Epithelial cell of proximal tubule (primary cell): Measurements from ENCODE around the gene MYO18A. TPM values are rescaled to one million over a fixed set of nuclear protein-coding genes. Genes with fewer than 3 reads are reported as not detected.
A peak's percentile ranks its signal among the peaks of the same experiment; 100 is the strongest.

Source experiments
- DNase-seq: peaks from one replicate; pipeline ENCODE4 v3.0.0-alpha.2; 2011; ENCODE audit warnings: low read depth
- H3K4me3 ChIP-seq: 2 replicates; pipeline ENCODE4 v1.5.1; 2011; ENCODE audit warnings: low read depth, mild to moderate bottlenecking, low read length
- CTCF ChIP-seq: conservative IDR thresholded peaks from 2 replicates; pipeline ENCODE4 v1.5.1; 2012; ENCODE audit warnings: low read depth, mild to moderate bottlenecking, low read length
- total RNA-seq: library from RNA; depleted of rRNA; stranded (reverse); fragments of >200 nt; gene quantifications from 2 replicates; pipeline ENCODE4 v1.2.3, GENCODE V29; 2015

MYO18A gene
- total RNA-seq, 1 donor from 2014 or later = 34.2 TPM

DNA sequence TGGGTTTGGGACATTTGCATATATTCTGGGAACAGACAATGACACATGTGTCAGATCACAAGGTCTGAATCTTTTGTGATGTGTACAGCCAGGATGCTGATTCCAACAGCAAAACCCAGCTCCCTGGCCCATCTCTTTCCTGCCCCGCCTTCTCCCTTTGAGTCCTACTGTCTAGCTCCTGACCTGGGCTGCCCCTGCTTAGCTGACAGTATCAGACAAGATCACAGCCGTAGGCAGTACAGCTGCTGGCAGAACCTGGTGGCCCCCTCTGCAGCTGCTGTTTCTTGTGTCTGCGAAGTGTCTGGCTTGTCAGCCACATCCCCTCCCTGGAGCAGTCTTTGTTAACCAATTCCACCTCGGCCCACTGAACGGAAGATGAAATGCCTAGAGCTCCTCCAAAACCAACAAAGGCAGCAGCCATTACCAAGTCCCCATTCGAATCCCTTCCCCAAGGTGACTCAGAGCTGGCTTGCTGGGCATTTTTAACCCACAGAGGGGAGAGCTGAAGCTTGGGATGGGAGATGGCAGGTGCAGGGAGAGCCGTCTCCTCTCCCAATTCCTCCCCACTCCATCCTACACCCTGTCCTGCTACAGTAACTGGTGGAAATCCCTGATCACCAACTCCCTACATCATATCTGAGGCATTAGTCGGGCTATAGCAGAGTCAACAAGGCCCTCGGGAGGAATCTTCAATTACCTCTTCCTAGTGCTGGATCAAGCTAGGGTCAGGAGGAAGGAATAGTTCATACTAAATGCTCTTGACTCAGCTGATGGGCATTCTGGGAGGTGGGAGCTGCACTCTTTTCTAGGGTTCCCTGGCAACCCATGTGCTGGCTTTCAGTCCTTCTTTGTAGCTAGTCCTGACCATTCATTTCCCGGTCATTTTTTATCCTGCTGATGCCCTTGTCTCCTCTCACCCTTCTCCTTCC is 131.5 kb downstream of the MYO18A start:
- TF ChIP-seq CTCF = no peak
- DNase-seq = no peak
- H3K4me3 ChIP-seq = no peak overlapping the region

GRCh38 chr17:29046473-29046839 is 133.7 kb downstream of the MYO18A start:
- no peak for DNase-seq
- H3K4me3 ChIP-seq = no peak overlapping the region
- no peak for TF ChIP-seq CTCF

DNA sequence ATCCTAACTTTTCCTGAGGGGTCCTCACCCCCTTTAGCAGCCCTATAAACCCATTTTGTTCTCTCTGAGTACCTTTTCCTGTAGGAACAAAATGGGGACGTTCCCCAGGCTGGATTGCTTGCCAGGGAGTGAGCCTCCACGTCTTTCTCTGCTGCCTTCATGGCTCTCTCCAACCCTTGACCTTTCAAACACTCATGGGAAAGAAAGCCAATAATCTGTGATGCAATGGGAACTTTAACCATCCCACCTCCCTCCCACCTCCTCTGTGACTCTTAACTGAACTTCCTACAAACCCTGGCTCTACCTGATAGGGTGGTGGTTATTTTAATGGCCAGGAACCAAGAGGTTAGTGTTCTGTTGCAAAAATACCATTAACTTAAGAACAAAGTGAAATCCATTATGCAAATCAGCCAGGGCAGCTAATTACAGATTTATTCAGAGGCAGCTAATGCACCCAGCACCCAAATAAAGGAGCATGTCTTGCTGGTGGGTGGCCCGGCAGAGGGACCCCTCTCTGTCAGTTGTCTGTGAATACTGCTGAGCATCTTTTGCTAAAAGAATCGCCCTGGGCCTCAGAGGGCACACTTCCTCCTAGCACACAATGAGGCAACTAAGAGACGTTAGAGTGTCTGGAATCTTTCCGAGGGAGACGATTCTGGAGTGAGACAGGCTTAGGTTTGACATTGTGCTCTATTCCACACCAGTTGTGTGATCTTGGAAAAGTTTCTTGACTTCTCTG is 134.3 kb downstream of the MYO18A start:
- H3K4me3 ChIP-seq = no peak overlapping the region
- no peak for TF ChIP-seq CTCF
- no peak for DNase-seq

DNA sequence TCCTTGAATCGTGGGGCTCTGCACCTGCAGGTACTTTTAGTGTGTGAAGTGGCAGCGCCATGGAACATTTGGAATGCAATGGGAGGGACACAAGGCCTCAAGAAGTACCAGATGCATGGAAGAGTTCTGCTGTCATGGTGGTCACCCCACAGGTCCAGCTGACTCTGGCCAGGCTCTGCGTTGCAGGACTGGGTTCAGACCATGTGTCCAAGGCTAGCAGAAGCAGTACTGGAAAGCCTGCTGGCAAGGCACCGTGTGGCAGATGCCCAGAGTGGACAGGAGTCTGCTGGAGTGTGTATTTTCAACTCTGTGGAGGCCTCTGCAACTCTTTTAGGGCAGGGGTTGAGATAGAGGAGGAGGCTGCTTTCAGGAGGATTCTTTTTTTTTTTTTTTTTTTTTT is 135.2 kb downstream of the MYO18A start:
- H3K4me3 ChIP-seq = no peak overlapping the region
- DNase-seq = no peak
- TF ChIP-seq CTCF = no peak

- no peak overlapping the region for H3K4me3 ChIP-seq
- TF ChIP-seq CTCF = no peak
- DNase-seq = no peak
Measured at GRCh38 chr17:29043539-29044145, 136.6 kb downstream of the MYO18A start.

GRCh38 chr17:29042679-29043538 is 137.3 kb downstream of the MYO18A start, which contains the start of gene PIPOX:
Gene PIPOX, plus strand, starts transcription at chr17:29043141. Its CDS starts 85 bp downstream, at chr17:29043226.
- no peak for DNase-seq
- H3K4me3 ChIP-seq = no peak within 1 kb of the TSS
- peak; percentile 49 for TF ChIP-seq CTCF
